Measurements from ENCODE around the gene ZW10.

Gene ZW10

GRCh38 chr11:113694390-113694789, 79.1 kb downstream of the ZW10 start:
- DNase-seq, result no peak

GRCh38 chr11:113693030-113693429, 80.5 kb downstream of the ZW10 start:
- no peak for DNase-seq

- no peak for DNase-seq
Observed at GRCh38 chr11:113690619-113691569, 82.6 kb downstream of the ZW10 start.

- DNase-seq, result no peak
Observed at GRCh38 chr11:113689768-113690618, 83.5 kb downstream of the ZW10 start.

GRCh38 chr11:113685654-113686359, 87.7 kb downstream of the ZW10 start:
- no peak for DNase-seq

- DNase-seq, result no peak
Observed at GRCh38 chr11:113684496-113684895, 89.0 kb downstream of the ZW10 start.

GRCh38 chr11:113683481-113684046, 89.9 kb downstream of the ZW10 start:
- DNase-seq, result no peak

Measured in activated CD8-positive, alpha-beta memory T cell treated with anti-CD3 and anti-CD28 coated beads for 24 hours (primary cell).